GM19240 (cell line): Measurements from ENCODE around the gene CYP27B1.
"Not testable (repeated sequence)": the region's sequence is repeated elsewhere in the genome, so short reads cannot be mapped to it uniquely, and the experiment has no call there.

Source experiments
- DNase-seq: peaks from one replicate; pipeline ENCODE4 v3.0.0; 2011; ENCODE audit warnings: low spot score; ENCODE audit not compliant: insufficient read length

The CYP27B1 gene

DNA sequence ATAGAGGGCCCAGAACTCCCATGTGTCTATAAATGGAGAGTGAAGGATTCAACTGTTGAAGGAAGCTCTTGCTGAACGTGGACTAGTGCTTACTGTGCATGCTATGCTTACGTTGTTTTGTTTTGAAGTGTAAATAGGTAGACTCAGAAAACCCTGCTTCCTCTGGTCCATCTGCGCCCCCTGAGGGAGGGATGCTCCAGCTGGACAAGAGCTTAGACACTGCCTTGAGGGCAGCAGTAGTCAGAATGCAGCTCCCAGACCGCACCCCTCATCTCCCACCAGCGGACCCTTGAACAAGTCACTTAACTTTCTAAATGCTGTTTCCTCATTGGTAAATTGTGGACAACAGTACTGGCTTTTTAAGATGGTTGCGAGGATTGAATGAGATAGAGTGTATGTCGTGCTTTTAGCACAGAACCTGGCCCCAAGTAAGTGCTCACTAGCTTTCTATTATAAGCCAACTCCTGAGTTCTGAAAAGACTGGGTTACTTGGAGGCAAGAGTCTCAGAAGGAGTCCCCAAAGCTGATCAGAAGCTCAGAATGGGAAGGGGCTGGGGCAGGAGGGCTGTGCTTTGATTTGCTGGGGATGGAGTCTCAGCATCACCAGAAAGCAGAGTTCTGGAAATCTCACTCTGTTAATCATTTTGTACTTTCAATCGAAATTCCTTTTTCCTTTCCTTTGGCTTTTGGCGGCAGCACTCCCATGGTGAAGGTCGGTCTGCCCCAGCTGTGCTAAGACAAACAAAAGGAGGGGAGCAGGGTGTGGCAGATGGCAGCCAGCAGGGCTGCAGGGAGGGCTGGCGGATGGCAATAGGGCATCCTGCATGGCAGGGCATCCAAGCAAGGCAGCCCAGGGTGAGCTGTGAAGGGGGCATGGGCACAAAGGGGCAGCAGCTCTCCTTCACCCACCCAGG lies 43.9 kb downstream of the CYP27B1 start:
- DNase-seq, result no peak

DNA sequence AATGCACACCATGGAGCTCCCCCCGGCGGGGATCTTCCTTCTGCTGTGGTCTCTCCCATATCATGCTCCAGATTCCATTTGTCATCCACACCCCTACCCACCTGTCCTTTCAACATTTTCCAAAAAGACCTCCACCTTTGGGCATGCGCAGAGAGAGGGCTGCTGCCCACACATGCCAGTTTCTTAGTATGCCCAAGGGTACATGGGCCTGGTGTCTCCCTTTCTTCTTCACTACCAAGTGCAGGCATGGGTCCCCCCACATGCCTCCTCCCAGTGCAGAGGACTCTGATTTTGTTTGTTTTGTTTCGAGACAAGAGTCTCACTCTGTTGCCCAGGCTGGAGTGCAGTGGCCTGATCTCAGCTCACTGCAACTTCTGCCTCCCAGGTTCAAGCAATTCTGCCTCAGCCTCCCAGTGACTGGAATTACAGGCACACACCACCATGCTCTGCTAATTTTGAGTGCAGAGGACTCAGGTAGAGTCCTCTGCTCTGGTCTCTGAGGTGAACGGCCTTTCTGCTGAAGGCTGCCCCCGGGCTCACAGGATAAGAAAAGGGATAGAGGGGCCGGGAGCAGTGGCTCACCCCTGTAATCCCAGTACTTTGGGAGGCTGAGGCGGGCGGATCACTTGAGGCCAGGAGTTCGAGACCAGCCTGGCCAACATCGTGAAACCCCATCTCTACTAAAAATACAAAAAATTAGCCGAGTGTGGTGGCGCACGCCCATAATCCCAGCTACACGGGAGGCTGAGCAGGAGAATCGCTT lies 44.9 kb downstream of the CYP27B1 start:
- not testable (repeated sequence) for DNase-seq

- no peak for DNase-seq
Observed at GRCh38 chr12:57720606-57721595, 46.0 kb downstream of the CYP27B1 start.

- DNase-seq, result no peak
Observed at GRCh38 chr12:57719777-57720605, 46.9 kb downstream of the CYP27B1 start.

DNA sequence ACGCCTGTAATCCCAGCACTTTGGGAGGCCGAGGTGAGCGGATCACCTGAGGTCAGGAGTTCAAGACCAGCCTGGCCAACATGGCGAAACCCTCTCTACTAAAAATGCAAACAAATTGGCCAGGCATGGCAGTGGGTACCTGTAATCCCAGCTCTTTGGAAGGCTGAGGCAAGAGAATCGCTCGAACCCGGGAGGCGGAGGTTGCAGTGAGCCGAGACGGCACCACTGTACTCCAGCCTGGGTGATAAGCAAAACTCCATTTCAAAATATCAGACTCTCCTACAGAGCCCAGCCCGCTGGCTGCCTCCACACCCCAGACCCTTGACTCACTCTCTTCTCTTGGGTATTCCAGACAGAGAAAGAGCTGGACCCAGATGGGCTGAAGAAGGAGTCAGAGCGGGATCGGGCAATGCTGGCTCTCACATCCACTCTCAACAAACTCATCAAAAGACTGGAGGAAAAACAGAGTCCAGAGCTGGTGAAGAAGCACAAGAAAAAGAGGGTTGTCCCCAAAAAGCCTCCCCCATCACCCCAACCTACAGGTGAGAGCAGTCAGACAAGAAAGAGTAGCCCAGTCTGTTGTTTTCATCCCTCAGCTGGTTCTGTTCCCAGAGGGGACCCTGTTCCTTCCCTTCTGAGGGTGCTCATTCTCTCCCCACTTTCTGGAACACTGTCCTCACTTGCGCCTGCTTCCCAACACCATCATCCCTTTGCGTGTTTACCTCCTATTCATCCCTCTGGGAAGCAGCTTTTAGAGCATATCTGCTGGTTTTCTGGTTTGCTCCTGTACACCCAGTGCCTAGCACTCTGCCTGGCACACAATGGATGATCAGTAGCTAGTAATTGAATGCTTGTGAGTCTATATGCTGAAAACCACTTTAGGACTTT lies 48.0 kb downstream of the CYP27B1 start:
- no peak for DNase-seq

DNA sequence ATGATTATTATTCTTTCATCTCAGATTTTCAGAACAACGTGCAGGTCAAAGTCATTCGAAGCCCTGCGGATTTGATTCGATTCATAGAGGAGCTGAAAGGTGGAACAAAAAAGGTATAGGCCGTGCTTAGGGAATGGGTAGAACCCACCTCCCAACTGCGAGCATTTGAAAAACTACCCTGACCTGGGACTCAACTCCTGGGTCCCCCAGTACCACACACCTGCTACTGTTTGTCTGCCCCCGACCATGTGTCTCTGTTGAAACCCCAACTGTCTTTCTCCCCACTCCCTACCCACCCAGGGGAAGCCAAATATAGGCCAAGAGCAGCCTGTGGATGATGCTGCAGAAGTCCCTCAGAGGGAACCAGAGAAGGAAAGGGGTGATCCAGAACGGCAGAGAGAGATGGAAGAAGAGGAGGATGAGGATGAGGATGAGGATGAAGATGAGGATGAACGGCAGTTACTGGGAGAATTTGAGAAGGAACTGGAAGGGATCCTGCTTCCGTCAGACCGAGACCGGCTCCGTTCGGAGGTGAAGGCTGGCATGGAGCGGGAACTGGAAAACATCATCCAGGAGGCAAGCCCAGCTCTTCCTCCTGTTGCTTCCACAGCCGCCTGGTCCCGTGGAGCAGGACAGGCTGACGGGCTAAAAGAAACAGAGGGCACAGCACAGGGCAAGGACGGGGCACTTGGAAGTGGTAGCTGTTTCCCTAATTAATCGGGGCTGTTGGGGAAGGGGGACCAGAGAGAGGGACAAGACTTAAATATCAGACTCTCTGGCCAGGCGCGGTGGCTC lies 48.8 kb downstream of the CYP27B1 start:
- no peak for DNase-seq

DNA sequence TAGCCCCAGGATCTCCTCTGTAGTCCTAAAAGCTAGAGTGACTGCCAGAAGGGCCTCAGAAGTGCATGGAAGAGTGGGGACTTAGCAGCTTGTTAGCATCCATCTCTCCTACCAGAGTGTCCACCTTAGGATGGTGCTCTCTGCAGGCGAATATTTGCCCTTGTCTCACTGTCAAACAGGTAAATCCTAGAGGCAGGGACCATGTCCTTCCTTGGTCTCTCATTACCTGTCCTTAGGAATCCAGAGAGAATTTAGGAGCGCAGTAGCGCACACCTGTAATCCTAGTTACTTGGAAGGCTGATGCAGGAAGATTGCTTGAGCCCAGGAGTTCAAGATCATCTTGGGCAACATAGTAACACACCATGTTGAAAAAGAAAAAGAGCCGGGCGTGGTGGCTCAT lies 49.7 kb downstream of the CYP27B1 start:
- no peak for DNase-seq

GRCh38 chr12:57716305-57716704 lies 50.6 kb downstream of the CYP27B1 start:
- DNase-seq, result no peak

DNA sequence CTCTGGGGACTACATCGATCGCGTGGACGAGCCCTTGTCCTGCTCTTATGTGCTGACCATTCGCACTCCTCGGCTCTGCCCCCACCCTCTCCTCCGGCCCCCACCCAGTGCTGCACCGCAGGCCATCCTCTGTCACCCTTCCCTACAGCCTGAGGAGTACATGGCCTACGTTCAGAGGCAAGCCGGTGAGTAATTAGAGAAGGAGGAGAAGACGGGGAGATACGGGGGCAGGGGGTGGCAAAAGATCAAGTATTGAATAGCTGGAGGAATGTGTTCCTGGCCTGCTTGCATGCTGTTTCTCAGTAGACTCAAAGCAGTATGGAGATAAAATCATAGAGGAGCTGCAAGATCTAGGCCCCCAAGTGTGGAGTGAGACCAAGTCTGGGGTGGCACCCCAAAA lies 51.1 kb downstream of the CYP27B1 start:
- DNase-seq, result no peak

- DNase-seq, result not testable (repeated sequence)
Observed at GRCh38 chr12:57715036-57715748, 51.7 kb downstream of the CYP27B1 start.

DNA sequence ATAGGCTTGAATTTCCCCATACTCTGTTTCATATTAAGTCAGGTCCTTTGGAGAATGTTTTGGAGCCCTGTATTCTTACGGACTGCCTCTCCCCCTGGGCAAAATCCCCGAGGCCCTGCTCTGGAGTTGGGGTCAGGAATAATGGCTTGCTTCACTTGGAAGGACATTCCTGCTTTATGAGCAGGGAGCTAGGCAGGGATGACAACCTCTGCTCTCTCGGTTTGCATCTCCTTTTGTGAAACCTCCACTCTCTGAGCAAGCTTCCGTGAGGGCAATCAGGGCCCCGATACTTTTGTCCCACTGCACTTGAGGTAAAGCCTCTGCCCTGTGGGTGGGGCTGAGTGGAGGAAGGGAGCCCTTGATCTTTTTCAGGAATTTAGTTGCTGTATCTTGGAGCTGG lies 53.7 kb downstream of the CYP27B1 start:
- DNase-seq, result no peak

DNA sequence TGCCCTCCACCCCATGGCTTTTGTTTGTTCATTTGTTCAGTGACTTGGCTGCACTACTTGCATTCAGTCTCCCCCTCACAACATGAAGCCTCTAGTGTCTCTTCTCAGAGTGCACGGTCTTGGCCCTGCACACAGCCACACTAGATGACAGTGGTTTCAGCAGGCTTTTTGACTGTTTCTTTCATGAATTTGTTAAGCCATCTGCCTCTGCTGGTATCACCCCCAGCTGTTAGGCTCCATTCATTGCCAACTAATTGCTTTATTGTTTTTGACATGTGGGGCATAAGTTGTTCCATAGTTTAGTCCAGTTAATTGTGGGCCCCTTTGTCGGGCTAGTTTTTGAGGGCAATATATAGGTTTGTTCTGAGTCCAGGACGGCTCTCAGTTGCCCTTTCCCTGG lies 54.2 kb downstream of the CYP27B1 start:
- no peak for DNase-seq
